K562 (cell line): ENCODE data around the gene BTD. TPM values are rescaled to one million over a fixed set of nuclear protein-coding genes. Genes with fewer than 3 reads are reported as not detected.

ENCODE experiments used
- ATAC-seq: fragments of 200-7000 bp; cut with Tn5 transposase; 3 replicates; pipeline ENCODE4 v1.9.1; 2020; ENCODE audit warnings: moderate library complexity
- BruUV-seq: library from RNA; stranded (reverse); fragments of 400-500 nt; replicated peaks from 2 replicates; lab custom pipeline; 2021; lab: Mats Ljungman, UMichigan
- CTCF ChIA-PET: fragments of 300-600 bp; formaldehyde crosslinking; extraction: SDS; loops from one replicate; lab custom pipeline; 2021; ENCODE audit warnings: low intra/inter-chr PET ratio; lab: Yijun Ruan, JAX
- POLR2A ChIA-PET: fragments of 300-600, 350-650 bp; sonication (Branson Sonifier 250); formaldehyde crosslinking; extraction: SDS; loops from one replicate; lab custom pipeline; 2021; ENCODE audit warnings: antibody characterized with exemption, inconsistent platforms; lab: Yijun Ruan, JAX
- DNase-seq, 4 experiments: peaks; one replicate each; pipeline versions ENCODE4 v3.0.0 to v3.0.0-alpha.2; 2011 to 2018; ENCODE audit warnings: low spot score in 3 of 4, mixed read lengths in 3 of 4; ENCODE audit errors: extremely low read depth in 1 of 4
- FAIRE-seq: peaks from 2 replicates; lab custom pipeline; 2011; peaks lifted over from hg19 to GRCh38; lab: Jason Lieb, UNC
- H2AFZ ChIP-seq: 2 replicates; pipeline ENCODE4 v1.6.0; 2011; ENCODE audit warnings: low read depth, low read length, control low read depth, inconsistent platforms
- H3K27ac ChIP-seq: fragments of 200-600 bp; 3 replicates; pipeline ENCODE4 v1.8.0; 2011; ENCODE audit warnings: low read depth, mild to moderate bottlenecking, control low read depth, inconsistent platforms, low read length, moderate library complexity, mixed read lengths; ENCODE audit errors: extremely low read depth
- H3K27me3 ChIP-seq, 2 experiments: fragments of 300-600 bp in 1 of 2; 2 replicates in 1 of 2; 3 replicates in 1 of 2; pipeline versions ENCODE4 v1.6.0 to v1.8.0; 2011; ENCODE audit warnings: inconsistent platforms in 2 of 2, low read length in 2 of 2, mild to moderate bottlenecking in 1 of 2, mixed read lengths in 1 of 2, moderate library complexity in 1 of 2; ENCODE audit not compliant: control insufficient read depth in 2 of 2, insufficient read depth in 2 of 2
- H3K36me3 ChIP-seq: fragments of 300-600 bp; 3 replicates; pipeline ENCODE4 v1.8.0; 2011; ENCODE audit warnings: mild to moderate bottlenecking, low read length, inconsistent platforms; ENCODE audit not compliant: control insufficient read depth, insufficient read depth
- H3K4me1 ChIP-seq, 2 experiments: fragments of 200-600 bp in 1 of 2; replicated peaks in 1 of 2; 2 replicates in 1 of 2; 3 replicates in 1 of 2; pipeline versions ENCODE4 v1.5.1 to v1.8.0; 2011; ENCODE audit warnings: inconsistent platforms in 2 of 2, low read length in 2 of 2, mild to moderate bottlenecking in 1 of 2, mixed read lengths in 1 of 2, moderate library complexity in 1 of 2; ENCODE audit not compliant: control insufficient read depth in 2 of 2, insufficient read depth in 2 of 2
- H3K4me2 ChIP-seq: 2 replicates; pipeline ENCODE4 v1.6.1; 2011; ENCODE audit warnings: low read length, control low read depth, inconsistent platforms, mixed read lengths; ENCODE audit not compliant: insufficient read depth
- H3K4me3 ChIP-seq: fragments of 200-600 bp; sonication (generic), shearing (Covaris generic); 2 replicates; pipeline ENCODE4 v1.5.1; 2016; ENCODE audit warnings: control low read depth, inconsistent platforms
- H3K79me2 ChIP-seq: fragments of 200-600 bp; 3 replicates; pipeline ENCODE4 v1.8.0; 2011; ENCODE audit warnings: low read length, inconsistent platforms; ENCODE audit not compliant: control insufficient read depth, insufficient read depth
- H3K9ac ChIP-seq, 2 experiments: 2 replicates each; pipeline versions ENCODE4 v1.6.0 to v1.6.1; 2011; ENCODE audit warnings: low read depth in 2 of 2, low read length in 2 of 2, control low read depth in 1 of 2, inconsistent platforms in 1 of 2, mild to moderate bottlenecking in 1 of 2, mixed read lengths in 1 of 2; ENCODE audit not compliant: insufficient read depth in 1 of 2
- H3K9me1 ChIP-seq: one replicate; pipeline ENCODE4 v1.6.0; 2011; ENCODE audit warnings: inconsistent platforms, mild to moderate bottlenecking, low read length, moderate library complexity; ENCODE audit not compliant: control insufficient read depth, insufficient read depth
- H3K9me3 ChIP-seq: replicated peaks from 2 replicates; pipeline ENCODE4 v1.5.1; 2011; ENCODE audit warnings: low read depth, low read length, inconsistent platforms; ENCODE audit not compliant: control insufficient read depth, insufficient read depth
- H4K20me1 ChIP-seq: replicated peaks from 2 replicates; pipeline ENCODE4 v1.6.1; 2011; ENCODE audit warnings: low read length, inconsistent platforms, mixed read lengths; ENCODE audit not compliant: control insufficient read depth, insufficient read depth
- MECOM ChIP-seq: fragments of 250-450 bp; sonication (Bioruptor Pico); IDR thresholded peaks from 2 replicates; pipeline ENCODE4 v1.8.0; 2022; ENCODE audit warnings: inconsistent platforms
- TAF9B ChIP-seq: fragments of 450-650 bp; IDR thresholded peaks from 2 replicates; pipeline ENCODE4 v1.6.1; 2018; ENCODE audit warnings: mild to moderate bottlenecking; ENCODE audit not compliant: partially characterized antibody
- TCF7L2 ChIP-seq: fragments of 150-350 bp; IDR thresholded peaks from 2 replicates; pipeline ENCODE4 v1.6.1; 2016; ENCODE audit warnings: low read depth, mild to moderate bottlenecking, low read length, moderate library complexity
- YBX1 ChIP-seq: fragments of 450-650 bp; IDR thresholded peaks from 2 replicates; pipeline ENCODE4 v1.7.1; 2016; ENCODE audit warnings: mild to moderate bottlenecking
- WGBS: fragments of 100-300 bp; shearing (Covaris generic); methylation state at CpG from one replicate; pipeline ENCODE4 v1.1.6; 2016; ENCODE audit warnings: low coverage, mixed read lengths; ENCODE audit not compliant: insufficient coverage; ENCODE audit errors: missing lambda C conversion rate; 5-methylcytosine and 5-hydroxymethylcytosine counted together
- in situ Hi-C: fragments of 300-500 bp; cut with MboI; formaldehyde crosslinking; loops from 4 replicates; pipeline ENCODE4 v1.15.0; 2018; ENCODE audit warnings: inconsistent platforms, mixed read lengths
- intact Hi-C: fragments of 100-400 bp; cut with micrococcal nuclease; formaldehyde crosslinking; loops from 2 replicates; pipeline ENCODE4 v1.14.2; 2022
- polyA plus RNA-seq, 8 experiments: library from polyadenylated mRNA; depleted of rRNA in 4 of 8; stranded (reverse) in 5 of 8; unstranded in 3 of 8; fragments of >200 nt; fragmentation: Nextera tagmentation in 2 of 8; fragmentation: Illumina TruSeq in 1 of 8; extraction: Ambion mirVana in 2 of 8; extraction: Trizol in 1 of 8; gene quantifications; 2 replicates each; pipeline versions ENCODE4 v1.2.1 to v1.2.3, GENCODE V29; 2011 to 2014; ENCODE audit warnings: inconsistent platforms in 1 of 8, missing spikeins in 1 of 8
- total RNA-seq, 7 experiments: library from RNA; depleted of rRNA in 6 of 7; stranded (reverse); fragments of >200 nt in 6 of 7; fragmentation: Illumina TruSeq in 2 of 7; extraction: Trizol in 2 of 7; gene quantifications; 2 replicates each; pipeline versions ENCODE4 v1.2.1 to v1.2.3, GENCODE V29; 2011 to 2021; ENCODE audit warnings: low replicate concordance in 1 of 7
- TF ChIP-seq, protein P1 (sequence below): fragments of 250-450 bp; sonication (Bioruptor Pico); IDR thresholded peaks from 2 replicates; pipeline ENCODE4 v1.5.0; 2021
- TF ChIP-seq, protein P2 (sequence below), 2 experiments: fragments of 450-650 bp; formaldehyde crosslinking in 1 of 2; IDR thresholded peaks; 2 replicates each; pipeline versions ENCODE4 v1.4.0 to v1.6.1; 2014 to 2020; ENCODE audit warnings: mild to moderate bottlenecking in 2 of 2, borderline replicate concordance in 1 of 2, low read depth in 1 of 2

Gene BTD
- total and polyA plus RNA-seq, 9 of the 15 experiments (the other 6 are each of a cell fraction or from before 2014, with no cell fraction given), result 6.6 to 26.2 (median 10.6) TPM

- TF ChIP-seq, protein P1, sequence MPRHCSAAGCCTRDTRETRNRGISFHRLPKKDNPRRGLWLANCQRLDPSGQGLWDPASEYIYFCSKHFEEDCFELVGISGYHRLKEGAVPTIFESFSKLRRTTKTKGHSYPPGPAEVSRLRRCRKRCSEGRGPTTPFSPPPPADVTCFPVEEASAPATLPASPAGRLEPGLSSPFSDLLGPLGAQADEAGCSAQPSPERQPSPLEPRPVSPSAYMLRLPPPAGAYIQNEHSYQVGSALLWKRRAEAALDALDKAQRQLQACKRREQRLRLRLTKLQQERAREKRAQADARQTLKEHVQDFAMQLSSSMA (CRISPR knock-in tag), result no peak
Observed at GRCh38 chr3:15666277-15666676, 64.7 kb downstream of the BTD start (continued).

GRCh38 chr3:15667484-15667883, 65.9 kb downstream of the BTD start:
- POLR2A ChIA-PET, result no interaction called here
- H3K27ac ChIP-seq, result no peak overlapping the region
- no peak for TF ChIP-seq TAF9B
- TF ChIP-seq TCF7L2, result no peak
- TF ChIP-seq MECOM (CRISPR knock-in tag), result no peak
- TF ChIP-seq, protein P2, sequence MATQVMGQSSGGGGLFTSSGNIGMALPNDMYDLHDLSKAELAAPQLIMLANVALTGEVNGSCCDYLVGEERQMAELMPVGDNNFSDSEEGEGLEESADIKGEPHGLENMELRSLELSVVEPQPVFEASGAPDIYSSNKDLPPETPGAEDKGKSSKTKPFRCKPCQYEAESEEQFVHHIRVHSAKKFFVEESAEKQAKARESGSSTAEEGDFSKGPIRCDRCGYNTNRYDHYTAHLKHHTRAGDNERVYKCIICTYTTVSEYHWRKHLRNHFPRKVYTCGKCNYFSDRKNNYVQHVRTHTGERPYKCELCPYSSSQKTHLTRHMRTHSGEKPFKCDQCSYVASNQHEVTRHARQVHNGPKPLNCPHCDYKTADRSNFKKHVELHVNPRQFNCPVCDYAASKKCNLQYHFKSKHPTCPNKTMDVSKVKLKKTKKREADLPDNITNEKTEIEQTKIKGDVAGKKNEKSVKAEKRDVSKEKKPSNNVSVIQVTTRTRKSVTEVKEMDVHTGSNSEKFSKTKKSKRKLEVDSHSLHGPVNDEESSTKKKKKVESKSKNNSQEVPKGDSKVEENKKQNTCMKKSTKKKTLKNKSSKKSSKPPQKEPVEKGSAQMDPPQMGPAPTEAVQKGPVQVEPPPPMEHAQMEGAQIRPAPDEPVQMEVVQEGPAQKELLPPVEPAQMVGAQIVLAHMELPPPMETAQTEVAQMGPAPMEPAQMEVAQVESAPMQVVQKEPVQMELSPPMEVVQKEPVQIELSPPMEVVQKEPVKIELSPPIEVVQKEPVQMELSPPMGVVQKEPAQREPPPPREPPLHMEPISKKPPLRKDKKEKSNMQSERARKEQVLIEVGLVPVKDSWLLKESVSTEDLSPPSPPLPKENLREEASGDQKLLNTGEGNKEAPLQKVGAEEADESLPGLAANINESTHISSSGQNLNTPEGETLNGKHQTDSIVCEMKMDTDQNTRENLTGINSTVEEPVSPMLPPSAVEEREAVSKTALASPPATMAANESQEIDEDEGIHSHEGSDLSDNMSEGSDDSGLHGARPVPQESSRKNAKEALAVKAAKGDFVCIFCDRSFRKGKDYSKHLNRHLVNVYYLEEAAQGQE (IDR thresholded peaks at IDR 0.05; ENCODE audit: borderline replicate concordance), result no peak
- TF ChIP-seq, protein P2 (CRISPR knock-in tag; IDR thresholded peaks at IDR 0.05; ENCODE audit: low read depth), result no peak
- TF ChIP-seq YBX1, result no peak
- TF ChIP-seq, all 486 proteins: peak for 0
- BruUV-seq, result no TSS peak
- Histone ChIP-seq H3K27me3 (no peaks in the 10 kb centered on the region), H3K79me2 (no peaks in the 10 kb centered on the region), H3K4me1 (no peaks in the 10 kb centered on the region), H3K4me2 (no peak overlapping the region), H3K9me1 (no peaks in the 10 kb centered on the region), H3K9me3 (no peaks in the 10 kb centered on the region), H3K9ac (no peak overlapping the region), H2AFZ (no peak overlapping the region), H3K4me3 (no peak overlapping the region), H4K20me1 (no peaks in the 10 kb centered on the region), H3K36me3 (peaks cover 29% of the 10 kb centered on the region)
- in situ Hi-C loops, result no loop called here
- FAIRE-seq (no peak), ATAC-seq (no peak), DNase-seq (no peak)
- CTCF ChIA-PET, result no interaction called here
- WGBS, result 90% methylated on average over 3 of the region's 3 CpGs
- intact Hi-C loops, result no loop called here
